NCI-H1694 (cell line): ENCODE results near the gene DYRK4.
A peak's percentile ranks its signal among the peaks of the same experiment; 100 is the strongest.

Experiments
- DNase-seq: peaks from one replicate; lab custom pipeline; 2025; lab: John Stamatoyannopoulos, UW

The DYRK4 gene

GRCh38 chr12:4626543-4626942, 64.5 kb downstream of the DYRK4 start:
- no peak for DNase-seq

DNA sequence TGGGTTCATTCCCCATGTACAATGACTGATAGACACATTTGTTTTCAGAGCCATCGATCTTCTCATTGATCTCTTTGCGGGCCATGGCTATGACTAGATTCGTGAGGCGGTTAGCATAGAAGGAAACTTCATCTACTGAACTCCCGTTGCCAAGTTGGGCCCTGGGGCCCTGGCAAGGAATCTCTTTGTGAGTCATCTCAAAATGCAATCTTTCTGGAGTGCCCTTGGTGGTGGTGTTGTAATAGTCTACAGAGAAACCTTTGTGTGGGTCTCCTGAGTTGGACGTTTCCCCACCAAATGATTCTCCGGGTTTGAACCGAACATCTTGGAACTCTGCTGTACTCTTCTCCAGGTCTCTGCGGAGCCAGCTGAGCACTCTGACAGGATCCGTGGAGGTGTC, 66.4 kb downstream of the DYRK4 start:
- DNase-seq, result no peak

GRCh38 chr12:4630262-4630661, 68.3 kb downstream of the DYRK4 start:
- no peak for DNase-seq

DNA sequence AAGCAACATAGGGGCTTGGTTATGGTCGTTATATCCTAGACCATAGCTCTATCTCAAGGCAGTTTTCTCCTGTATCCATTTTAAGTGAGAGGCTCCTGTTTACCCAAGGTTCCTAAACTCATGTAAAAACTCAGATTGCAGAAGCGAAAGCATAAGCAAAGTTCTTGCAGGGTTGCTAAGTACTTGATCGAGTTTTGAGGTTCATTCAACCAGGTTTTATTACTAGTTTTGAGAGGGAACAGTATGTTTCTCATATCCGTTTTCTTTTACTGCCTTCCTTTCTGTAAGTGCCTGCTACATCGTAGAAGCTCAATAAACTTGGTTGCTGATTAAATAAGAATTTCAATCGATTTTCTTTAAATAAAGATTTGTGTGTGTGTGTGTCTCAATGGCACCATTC, 81.7 kb downstream of the DYRK4 start:
- DNase-seq, result no peak

DNA sequence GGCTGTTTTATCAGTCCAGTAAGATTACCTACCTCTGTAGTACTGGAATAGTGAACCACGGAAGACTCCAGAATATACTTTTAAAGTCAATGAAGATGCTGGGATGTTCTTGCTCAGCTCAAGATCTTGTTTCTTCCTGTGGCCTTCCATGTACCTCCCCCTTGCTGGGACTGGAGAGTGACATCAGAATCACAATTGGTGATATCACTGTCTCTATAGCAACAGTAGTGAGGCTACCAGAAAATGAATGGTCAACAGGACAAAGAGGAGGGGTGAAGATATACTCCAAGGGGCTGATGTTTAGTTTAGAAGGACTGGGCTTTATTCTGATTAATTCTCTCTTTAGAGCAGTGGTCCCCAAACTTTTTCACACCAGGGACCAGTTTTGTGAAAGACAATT, 83.0 kb downstream of the DYRK4 start:
- no peak for DNase-seq

- no peak for DNase-seq
Observed at GRCh38 chr12:4648104-4648500, 86.1 kb downstream of the DYRK4 start.

GRCh38 chr12:4648501-4649357, 86.7 kb downstream of the DYRK4 start, which contains the start of the genes AKAP3 and NDUFA9:
TSS of gene AKAP3 (minus strand) at chr12:4649051. CDS start at chr12:4638196, 10,855 bp downstream.
TSS of gene NDUFA9 (plus strand) at chr12:4649114. CDS start at chr12:4649127, 13 bp downstream.
- peak; percentile 76 for DNase-seq

DNA sequence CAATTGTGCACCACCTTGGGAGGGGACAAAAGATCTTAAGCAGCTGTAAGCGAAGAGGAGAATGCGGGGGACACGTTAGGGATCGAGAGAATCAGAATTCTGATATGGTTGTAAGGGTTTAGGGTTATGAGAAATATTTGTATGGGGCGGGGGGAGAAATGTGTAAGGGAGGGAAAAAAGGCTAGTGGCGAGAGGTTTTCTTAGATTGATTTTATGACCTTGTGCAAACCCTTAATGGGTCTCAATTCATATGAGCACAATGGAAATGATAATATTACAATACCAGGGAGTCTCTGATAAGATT, 87.3 kb downstream of the DYRK4 start:
- no peak for DNase-seq

- no peak for DNase-seq
Observed at GRCh38 chr12:4653257-4653656, 91.2 kb downstream of the DYRK4 start.

GRCh38 chr12:4653691-4654090, 91.7 kb downstream of the DYRK4 start:
- no peak for DNase-seq
